T1000 (cell line): ENCODE data around the gene MRPS5.

Experiments used
- DNase-seq: peaks from one replicate; lab custom pipeline; 2025; ENCODE audit warnings: mixed read lengths; lab: John Stamatoyannopoulos, UW

MRPS5 gene

DNA sequence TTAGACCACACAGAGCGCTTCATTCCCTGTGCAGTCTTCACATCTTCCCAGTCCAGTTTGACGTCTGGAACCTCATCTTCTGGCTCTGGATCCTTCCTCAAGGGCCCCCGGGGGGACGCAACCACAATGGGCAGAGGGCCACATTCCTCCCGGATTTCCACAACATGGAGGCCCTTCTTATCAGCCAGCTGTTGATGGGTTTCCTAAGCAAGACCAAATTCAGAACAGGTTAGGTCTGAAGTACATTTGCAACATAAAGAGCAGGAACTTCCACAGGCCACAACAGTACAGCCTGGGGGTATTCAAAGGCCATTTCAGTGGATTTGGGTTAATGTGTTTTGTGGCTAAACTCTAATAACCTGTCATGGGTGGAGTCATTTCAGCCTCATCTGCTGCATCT is 34.2 kb downstream of the MRPS5 start:
- no peak for DNase-seq

DNA sequence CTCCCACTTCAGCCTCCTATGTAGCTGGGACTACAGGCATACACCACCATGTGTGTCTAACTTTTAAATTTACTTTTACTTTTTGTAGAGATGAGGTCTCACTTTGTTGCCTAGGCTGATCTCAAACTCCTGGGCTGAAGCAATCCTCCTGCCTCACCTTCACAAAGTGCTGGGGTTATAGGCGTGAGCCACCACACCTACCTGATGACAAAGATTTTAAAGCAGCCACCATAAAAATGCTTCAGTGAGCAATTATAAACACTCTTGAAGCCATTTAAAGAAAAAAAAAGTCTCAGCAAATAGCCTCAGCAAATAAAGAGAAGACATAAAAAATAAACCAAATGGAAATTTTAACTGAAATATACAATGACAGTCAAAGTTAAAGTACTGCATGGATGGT is 35.6 kb downstream of the MRPS5 start:
- no peak for DNase-seq

DNA sequence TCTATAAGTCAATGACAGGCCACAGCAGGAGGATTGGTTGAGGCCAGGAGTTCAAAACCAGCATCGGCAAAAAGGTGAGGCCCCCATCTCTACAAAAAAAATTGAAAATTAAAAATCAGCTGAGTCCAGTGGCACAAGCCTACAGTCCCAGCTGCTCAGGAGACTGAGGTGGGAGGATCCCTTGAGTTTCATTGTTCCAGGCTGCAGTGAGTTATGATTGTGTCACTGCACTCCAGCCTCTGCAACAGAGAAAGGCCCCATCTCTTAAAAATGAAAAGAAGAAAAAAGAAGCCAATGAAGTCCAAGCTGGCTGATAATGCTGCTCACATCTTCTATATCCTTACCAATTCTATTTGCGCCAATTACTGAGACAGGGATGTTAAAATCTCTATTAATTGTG is 39.1 kb downstream of the MRPS5 start:
- DNase-seq = no peak

DNA sequence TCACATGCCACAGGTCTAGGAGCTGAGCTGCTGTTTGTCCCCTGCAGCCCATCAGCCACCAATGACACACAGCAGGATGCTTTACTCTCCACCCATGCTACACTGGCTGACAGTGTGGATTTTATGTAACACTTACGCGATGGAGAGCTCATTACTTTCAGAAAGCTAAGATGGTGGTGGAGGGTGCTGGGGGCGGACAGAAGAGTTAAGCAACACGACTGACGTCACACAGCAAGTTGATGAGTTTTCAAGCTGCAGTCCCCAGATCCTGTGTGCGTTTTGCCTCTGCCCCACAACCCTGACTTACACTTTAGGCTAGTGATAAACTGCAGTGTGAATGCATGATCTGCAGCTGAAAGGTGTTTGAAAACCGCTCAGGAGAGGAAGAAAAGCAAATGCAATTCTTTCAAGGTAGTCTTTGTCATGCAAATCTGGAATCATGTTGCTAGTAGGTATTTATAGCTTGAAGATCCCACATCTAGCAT is 42.4 kb downstream of the MRPS5 start:
- no peak for DNase-seq

DNA sequence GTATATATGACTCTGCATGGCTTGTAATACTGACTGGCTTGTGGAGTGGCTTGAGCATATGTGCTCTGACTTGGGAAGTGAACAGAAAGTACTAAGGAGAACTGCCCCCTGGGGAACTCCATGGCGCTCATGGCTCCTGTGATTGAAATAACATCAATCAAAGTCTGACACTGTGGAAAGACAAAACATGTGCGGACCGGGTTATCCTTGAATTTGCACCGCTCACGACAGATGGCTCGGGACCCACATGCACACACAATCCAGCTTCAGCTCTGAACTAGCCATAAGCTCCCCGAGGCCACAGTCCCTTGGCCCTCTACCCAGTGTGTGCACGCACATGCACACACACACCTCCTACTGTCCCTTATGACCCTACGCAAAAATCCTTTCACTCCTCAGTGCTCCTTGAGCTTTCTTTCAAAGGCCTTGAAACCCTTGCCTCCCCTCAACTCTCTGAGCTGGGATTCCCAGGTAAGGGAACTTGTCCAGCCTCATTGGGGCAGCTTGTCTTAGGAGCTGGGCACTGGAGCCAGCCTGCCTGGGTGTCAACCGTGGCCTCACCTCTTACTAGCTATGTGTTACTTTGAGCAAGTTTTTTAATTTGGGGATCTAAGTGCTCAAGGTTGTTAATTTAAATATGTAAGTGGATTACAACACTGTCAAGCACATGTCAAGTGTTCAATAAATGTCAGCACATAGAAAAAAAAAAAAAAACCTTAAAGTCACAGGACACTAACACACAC is 43.6 kb downstream of the MRPS5 start:
- DNase-seq = no peak

DNA sequence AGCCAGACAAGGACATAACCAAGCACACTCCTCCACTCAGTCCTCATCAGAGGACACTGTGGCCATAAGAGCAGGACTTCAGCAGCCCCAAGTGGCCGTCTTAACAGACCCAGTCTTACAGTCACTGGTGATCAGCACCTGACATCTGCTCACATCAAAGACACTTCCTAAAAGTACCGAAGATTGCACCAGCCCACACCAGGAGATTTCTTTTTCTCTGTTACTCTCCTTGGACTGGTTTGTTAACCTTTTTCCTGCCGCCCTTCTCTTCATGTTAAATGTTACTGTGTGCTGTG is 44.1 kb downstream of the MRPS5 start:
- no peak for DNase-seq

DNA sequence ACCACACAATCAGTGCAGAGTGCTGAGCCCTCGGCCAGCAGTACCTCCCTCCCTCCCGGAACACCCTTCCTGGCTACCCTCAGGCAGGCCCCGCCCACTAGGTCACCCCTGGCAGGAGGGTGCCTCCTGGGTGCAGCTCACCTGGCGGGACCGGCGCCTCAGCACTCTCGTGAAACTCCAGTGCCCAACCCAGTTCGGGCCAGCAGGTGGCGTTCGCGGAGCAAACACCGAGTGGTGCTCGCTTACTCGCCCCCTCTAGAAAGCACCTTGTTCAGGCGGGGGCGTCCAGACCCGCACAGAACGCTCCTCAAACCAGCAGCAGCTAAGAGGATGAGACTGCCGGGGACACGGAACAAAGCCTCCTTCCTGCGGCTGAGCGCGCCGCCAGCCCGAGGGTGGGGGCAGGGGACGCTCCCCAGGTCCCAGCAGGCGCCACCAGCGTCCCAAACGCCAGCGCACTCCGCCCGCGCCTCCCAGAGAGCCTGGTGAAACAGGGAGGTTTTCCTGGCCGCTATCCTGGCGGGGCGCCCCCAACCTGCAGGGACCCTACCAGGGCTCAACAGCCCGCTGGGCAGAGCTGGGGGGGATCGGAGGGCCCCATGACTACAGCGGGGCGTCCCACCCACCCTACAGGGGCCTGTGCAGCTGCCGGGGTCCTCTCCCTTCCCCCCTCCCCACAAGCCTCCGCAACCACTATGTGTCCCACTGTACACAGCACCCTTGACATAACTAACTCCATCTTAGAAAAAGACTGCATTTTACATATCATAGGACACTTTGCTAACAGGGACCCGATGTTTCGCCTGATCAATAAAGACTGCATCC is 44.7 kb downstream of the MRPS5 start:
- DNase-seq = no peak

DNA sequence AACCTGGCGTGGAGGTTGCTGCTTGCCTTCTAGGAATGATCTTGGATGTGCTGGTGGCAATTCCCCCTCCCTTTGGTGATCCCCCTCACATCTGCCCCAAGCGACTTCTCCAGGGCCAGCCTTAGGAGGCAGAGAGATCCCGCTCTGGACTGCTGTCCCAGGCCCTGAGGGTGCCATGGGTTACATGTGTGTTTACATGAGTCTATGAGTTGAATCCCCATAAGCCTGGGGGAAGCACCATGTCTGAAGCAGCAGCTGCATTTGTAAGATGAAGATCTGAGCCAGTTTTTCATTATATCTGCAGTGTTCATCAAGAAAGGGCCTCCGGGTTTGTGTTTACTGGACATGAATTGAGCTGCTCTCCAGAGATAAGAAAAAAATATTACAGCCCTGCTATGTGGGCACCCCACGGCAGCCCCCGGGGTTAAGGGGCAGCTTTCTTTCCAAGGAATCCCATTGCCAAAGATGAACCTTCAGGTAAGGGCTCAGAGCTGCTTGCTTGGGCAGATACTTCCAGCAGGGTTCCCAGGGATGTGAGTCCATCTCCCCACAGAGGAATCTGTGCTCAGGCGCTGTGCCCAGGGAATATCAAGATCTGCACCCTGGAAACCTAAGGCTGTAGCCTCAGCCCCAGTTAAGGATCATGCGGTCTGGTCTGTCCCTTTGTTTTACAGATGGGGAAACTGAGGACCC is 46.0 kb downstream of the MRPS5 start:
- DNase-seq = no peak

DNA sequence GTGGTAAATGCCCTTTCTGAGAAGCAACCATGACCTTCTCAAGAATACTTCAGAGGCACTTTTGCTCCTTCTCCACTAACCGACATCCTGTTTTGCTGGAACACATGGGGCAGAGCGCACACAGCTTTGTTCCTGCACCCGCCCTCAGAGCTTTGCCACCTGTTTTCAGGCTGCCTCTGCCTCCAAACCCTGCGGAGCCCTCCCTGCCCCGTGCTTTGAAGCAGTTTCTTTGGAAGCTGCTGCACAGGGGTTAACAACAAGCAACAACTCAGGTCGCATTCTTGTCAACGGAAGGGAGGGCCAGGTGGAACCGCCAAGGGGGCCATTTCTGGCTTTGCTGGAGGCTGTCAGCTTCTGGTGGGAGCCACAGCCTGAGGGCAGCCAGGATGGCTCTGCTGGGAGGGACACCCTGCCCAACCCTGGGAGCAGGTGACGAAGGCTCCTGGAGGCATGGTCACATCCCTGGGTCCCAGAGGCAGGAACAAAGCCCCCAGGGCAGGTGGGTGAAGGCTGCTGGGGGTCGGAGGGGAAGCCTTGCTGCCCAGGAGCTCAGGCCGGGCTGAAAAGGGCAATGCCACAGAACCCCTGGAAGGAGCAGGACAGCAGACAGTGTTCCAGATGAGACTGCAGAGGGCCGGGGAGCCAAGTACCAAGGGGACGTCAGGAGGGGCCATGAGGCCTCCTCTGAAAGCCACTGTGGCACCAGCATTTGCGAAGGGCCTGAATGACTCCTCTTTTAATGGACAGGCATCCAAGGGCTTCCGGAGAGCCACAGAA is 46.8 kb downstream of the MRPS5 start:
- DNase-seq = no peak

DNA sequence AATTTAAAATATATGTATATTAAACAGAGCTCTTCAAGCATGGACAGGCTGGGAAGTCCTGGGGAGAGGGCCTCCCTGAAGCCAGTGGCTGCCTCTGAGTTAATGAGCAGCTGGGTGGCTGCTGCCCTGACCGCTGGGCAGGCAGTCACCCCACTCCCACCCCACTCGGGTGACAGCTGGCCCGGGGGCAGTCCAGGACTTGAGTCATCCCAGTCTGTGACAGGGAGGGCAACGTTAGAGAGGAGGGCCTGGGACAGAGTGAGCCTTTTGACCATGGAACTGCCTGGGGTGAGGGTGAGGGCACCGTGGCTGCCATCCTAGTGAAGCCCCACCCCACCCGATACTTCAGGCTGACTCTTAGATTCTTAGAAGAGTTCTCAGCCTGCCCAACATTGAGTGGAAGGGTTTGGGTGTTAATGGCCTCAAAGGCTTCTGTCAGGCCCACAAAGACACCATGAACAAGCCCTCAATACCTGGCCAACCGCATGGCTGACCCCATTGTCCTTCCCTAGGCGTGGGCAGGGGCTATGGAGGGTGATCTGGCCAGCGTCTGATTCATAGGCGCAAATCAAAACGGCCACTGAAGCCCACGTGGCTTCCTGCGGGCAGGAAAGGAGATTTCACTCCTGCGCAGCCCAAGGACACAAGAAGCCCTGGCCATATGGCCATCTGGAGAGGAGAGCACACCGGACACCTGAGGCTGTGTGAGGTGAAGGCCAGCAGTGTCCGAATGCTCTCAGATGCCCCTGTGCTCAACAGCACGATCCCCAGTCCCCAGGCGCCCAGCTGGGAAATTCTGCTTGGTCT is 47.5 kb downstream of the MRPS5 start:
- DNase-seq = no peak

DNA sequence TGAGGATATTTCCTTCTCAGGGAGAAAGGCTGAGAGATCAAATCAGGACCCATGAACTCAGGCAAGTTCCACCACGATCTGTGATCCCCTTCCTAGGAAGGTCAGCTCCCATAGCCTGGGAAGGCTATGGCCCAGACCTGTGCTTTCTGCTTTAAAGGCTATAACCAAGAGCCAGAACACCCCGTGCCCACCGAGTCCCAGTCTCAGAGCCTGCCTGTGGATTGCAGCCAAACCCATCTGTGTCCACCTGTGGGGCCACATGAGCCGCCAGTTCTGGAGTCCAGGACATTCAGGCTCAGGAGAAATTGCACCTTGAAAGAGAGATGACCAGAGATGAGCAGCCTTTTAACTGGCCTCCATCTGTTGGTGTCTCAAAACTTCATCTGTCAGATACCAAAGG is 49.2 kb downstream of the MRPS5 start:
- no peak for DNase-seq

DNA sequence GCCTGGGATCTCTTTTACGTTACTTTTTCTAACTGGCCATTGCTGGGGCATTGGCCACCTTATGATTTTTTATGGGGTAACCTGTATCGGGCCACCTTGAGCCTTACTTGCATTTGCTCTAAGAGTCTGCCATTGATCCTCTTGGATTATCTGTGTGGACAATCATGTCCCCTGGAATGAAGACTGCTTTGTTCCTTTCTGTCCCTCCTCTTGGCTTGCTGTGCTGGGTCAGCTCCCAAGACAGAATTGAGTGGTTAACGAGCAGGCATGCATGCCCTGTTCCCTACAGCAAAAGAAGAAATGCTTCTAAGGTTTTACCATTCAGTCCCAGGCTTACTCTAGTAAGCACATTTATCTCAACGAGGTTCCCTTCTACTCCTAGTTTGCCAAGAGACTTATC is 49.8 kb downstream of the MRPS5 start:
- no peak for DNase-seq

DNA sequence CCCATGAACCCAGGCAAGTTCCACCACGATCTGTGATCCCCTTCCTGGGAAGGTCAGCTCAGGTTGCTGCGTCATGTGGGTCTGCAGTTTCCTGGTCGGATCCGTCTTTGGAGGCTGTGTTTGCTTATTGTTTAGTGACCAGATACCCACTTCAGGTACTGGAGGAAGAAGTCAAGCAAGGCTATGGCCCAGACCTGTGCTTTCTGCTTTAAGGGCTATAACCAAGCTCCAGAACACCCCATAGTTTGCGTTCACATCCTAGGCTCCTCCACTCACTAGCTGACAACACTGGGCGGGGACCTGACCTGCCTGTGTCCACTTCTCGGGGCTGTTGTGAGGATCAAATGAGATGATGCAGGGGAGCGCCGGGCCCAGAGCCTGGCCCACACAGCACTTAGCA is 52.1 kb downstream of the MRPS5 start:
- no peak for DNase-seq

DNA sequence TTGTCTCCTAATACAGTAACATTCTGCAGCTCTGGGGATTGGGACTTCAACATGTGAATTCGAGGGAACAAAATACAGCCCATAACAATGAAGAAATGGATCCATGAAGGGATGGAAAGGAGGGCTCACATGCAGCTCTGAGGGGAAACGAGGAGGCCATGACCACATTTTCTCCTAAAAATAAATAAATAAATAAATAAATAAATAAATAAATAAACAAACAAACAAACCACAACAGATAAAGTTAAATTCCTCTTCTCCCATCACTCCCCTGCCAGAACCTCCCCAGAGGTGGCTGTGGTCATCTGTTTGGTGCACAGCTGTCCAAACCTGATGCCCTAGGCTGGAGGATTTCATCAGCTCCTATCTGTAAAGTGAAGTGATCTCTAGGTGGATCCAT is 53.4 kb downstream of the MRPS5 start:
- no peak for DNase-seq

DNA sequence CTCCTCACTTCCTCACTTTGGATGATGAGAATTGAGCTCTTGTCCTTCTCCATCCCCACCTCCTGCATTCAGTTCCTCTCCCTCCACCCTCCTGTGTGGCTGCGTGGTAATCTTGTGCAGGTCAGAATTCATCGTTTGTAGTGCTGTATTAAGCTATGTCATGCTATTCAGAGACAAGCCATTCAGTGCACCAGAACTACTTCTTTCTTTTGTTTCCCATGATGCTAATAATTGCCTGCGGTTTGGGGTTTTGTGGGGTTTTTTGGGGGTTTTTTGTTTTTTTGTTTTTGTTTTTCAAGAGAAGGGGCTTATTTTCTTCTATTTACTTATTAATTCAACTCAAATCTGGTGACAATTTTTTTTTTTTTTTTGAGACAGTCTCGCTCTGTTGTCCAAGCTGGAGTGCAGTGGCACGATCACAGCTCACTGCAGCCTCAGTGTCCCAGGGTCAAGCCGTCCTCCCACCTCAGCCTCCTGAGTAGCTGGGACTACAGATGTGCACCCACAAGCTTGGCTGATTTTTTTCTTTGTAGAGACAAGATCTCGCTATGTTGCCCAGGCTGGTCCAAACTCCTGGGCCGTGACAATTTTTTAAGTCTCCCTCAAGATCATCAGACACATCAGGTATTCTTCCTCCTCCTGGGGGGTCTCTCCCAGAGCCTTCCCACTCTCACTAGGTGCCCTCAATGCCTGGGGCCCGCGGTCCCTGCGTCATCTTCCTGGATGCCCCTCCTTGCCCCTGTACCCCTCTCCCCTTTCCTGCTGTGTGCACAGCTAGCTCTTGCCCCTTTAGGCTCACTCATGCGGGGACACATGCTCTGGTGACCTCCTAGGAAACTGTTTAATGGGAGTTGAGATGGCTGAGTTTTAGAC is 58.3 kb downstream of the MRPS5 start:
- DNase-seq = no peak

DNA sequence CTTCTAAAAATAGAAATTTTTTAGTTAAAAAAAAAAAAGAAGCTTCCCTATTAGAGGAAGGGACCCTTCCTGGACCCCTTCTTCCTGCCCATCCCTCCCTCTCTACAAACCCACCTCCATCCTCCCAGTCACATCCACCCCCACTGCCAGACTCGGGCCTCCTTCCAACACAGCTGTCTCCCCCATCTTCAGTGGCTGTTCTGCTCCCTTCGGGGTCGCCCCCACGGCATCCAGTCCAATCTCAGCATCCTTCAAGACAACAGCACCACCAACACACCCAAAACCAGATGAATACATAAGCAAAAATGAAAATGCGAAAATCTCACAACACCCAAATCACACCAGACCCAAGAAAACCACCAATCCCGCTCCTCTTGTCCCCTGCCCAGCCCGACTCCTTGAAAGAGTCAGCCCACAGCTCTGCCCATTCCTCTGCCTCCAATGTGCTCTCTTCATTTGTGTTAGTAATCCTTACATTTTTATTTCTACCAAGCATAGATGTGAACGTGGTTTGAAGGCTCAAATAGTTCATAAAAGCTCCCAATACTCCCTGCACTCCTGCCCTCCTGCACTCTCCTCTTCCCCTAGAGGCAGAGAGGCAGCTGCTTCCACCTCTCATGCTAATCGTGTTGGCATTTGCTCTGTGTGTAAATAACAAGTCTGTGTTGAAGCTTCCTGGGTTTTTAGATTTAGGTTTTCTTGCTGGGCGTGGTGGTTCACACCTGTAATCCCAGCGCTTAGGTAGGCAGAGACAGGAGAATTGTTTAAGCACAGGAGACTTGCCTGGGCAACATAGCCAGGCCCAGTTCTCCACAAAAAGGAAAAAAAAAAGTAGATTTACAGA is 59.1 kb downstream of the MRPS5 start:
- no peak for DNase-seq

DNA sequence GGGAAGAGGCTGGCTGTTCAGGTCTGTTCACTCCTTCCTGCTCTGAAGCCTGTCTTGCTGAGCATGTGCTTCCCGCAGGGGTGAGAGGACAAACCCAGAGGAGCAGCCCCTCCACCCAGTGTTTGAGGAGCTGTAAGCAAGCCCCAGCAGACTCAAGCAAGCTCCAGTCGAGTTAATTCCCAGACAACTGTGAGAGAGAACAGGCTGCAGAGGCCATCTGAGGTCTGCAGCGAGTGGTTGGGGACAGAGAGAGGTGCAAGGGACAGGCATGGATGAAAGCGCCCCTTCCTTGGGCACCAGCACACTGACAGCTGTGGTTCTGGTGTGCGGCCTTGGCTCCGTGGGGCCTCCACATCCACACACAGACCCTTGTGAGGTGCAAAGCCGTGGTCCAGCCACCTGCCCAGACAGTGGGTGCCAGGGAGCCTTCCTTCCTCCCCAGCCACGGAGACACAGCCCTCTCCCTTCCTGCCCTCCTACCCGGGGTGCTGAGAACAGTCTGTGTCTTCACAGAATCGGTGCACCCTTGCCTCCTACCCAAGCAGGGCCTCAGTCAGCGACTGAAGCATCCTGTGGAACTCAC is 59.9 kb downstream of the MRPS5 start:
- no peak for DNase-seq

DNA sequence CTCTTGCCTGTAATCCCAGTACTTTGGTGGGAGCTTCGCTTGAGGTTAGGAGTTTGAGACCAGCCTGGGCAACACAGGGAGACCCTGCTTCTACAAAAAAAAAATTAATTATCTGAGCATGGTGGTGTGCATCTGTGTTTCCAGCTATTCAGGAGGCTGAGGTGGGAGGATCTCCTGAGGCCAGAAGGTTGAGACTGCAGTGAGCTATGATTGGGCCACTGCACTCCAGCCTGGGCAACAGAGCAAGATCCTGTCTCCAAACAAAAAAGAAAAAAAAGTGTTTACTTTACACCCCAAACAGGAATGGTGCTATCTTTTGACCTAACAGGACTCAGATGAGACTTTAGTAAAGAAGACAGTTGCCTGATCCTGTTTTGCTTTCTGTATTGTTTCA is 60.5 kb downstream of the MRPS5 start:
- no peak for DNase-seq
